K562 (cell line): Measurements from ENCODE around the gene KIF5A. TPM values are rescaled to one million over a fixed set of nuclear protein-coding genes. Genes with fewer than 3 reads are reported as not detected.
A peak's percentile ranks its signal among the peaks of the same experiment; 100 is the strongest.

Source experiments
- AFF1 ChIP-seq, 2 experiments: fragments of 450-650 bp; IDR thresholded peaks; 2 replicates each; pipeline ENCODE4 v1.6.1; 2018; ENCODE audit warnings: mild to moderate bottlenecking in 2 of 2, low read depth in 1 of 2; ENCODE audit not compliant: partially characterized antibody in 2 of 2
- DMBX1 ChIP-seq: fragments of 250-450 bp; sonication (Bioruptor Pico); IDR thresholded peaks from 2 replicates; pipeline ENCODE4 v1.8.0; 2022; ENCODE audit warnings: inconsistent platforms, mild to moderate bottlenecking, moderate library complexity, borderline replicate concordance
- FOS ChIP-seq: IDR thresholded peaks from 3 replicates; pipeline ENCODE4 v1.6.1; 2011; ENCODE audit not compliant: insufficient read length; ENCODE audit errors: extremely low read depth
- HMGN3 ChIP-seq: IDR thresholded peaks from 2 replicates; pipeline ENCODE4 v1.6.1; 2011; ENCODE audit warnings: borderline replicate concordance, low read depth, mild to moderate bottlenecking, mixed read lengths, low read length; ENCODE audit not compliant: insufficient read length; ENCODE audit errors: extremely low read depth
- KAT7 ChIP-seq: sonication (generic); formaldehyde crosslinking; IDR thresholded peaks from 2 replicates; pipeline ENCODE4 v1.8.0; 2022; ENCODE audit warnings: missing genetic modification reagents, mild to moderate bottlenecking, borderline replicate concordance
- MED1 ChIP-seq: sonication (generic); formaldehyde crosslinking; IDR thresholded peaks from 2 replicates; pipeline ENCODE4 v1.8.1; 2023; ENCODE audit warnings: missing genetic modification reagents, borderline replicate concordance
- NFXL1 ChIP-seq: fragments of 450-650 bp; formaldehyde crosslinking; IDR thresholded peaks from 2 replicates; pipeline ENCODE4 v1.4.0; 2021; ENCODE audit warnings: mild to moderate bottlenecking
- PCBP1 ChIP-seq: fragments of 200-400 bp; formaldehyde crosslinking; IDR thresholded peaks from 2 replicates; pipeline ENCODE4 v1.6.1; 2018; ENCODE audit warnings: mild to moderate bottlenecking, low read depth, low read length; ENCODE audit not compliant: poor library complexity, severe bottlenecking
- PHF20 ChIP-seq: fragments of 450-650 bp; IDR thresholded peaks from 2 replicates; pipeline ENCODE4 v1.6.1; 2018; ENCODE audit not compliant: partially characterized antibody
- PPARD ChIP-seq: fragments of 250-450 bp; sonication (Bioruptor Pico); IDR thresholded peaks from 2 replicates; pipeline ENCODE4 v1.8.0; 2022; ENCODE audit warnings: inconsistent platforms, mild to moderate bottlenecking, moderate library complexity
- RBBP5 ChIP-seq: fragments of 200-600 bp; sonication (generic); IDR thresholded peaks from 2 replicates; pipeline ENCODE4 v1.6.1; 2012; ENCODE audit warnings: borderline replicate concordance, mild to moderate bottlenecking, low read length, control low read depth, inconsistent platforms; ENCODE audit not compliant: insufficient read depth, poor library complexity, severe bottlenecking
- SMC3 ChIP-seq: conservative IDR thresholded peaks from 2 replicates; pipeline ENCODE4 v1.6.1; 2011; ENCODE audit warnings: low read depth, low read length, improper control_type of control experiment; ENCODE audit not compliant: insufficient read depth
- SRSF1 ChIP-seq: fragments of 200-400 bp; formaldehyde crosslinking; IDR thresholded peaks from 2 replicates; pipeline ENCODE4 v1.6.1; 2017; ENCODE audit warnings: mild to moderate bottlenecking, low read depth, low read length, moderate library complexity
- TAF15 ChIP-seq: fragments of 200-400 bp; formaldehyde crosslinking; IDR thresholded peaks from 2 replicates; pipeline ENCODE4 v1.6.1; 2017; ENCODE audit warnings: mild to moderate bottlenecking, low read depth, low read length, moderate library complexity
- TGIF2 ChIP-seq: sonication (generic); formaldehyde crosslinking; IDR thresholded peaks from 2 replicates; pipeline ENCODE4 v1.8.1; 2022; ENCODE audit warnings: mild to moderate bottlenecking, missing genetic modification reagents, moderate library complexity
- ZNF316 ChIP-seq: fragments of 450-650 bp; IDR thresholded peaks from 2 replicates; pipeline ENCODE4 v1.6.1; 2016
- ZNF347 ChIP-seq: fragments of 450-650 bp; formaldehyde crosslinking; IDR thresholded peaks from 2 replicates; pipeline ENCODE4 v1.4.0; 2020; ENCODE audit warnings: low read depth, mild to moderate bottlenecking, moderate library complexity
- ZNF584 ChIP-seq: fragments of 200-800 bp; sonication (Bioruptor generic); IDR thresholded peaks from 2 replicates; pipeline ENCODE4 v1.6.1; 2016; ENCODE audit warnings: low read depth, mild to moderate bottlenecking, missing genetic modification characterization, missing compliant biosample characterization
- ZNF766 ChIP-seq: fragments of 200-800 bp; sonication (Bioruptor generic); conservative IDR thresholded peaks from 2 replicates; pipeline ENCODE4 v1.6.1; 2016; ENCODE audit warnings: missing genetic modification characterization, missing compliant biosample characterization
- polyA plus RNA-seq, 8 experiments: library from polyadenylated mRNA; depleted of rRNA in 4 of 8; stranded (reverse) in 5 of 8; unstranded in 3 of 8; fragments of >200 nt; fragmentation: Nextera tagmentation in 2 of 8; fragmentation: Illumina TruSeq in 1 of 8; extraction: Ambion mirVana in 2 of 8; extraction: Trizol in 1 of 8; gene quantifications; 2 replicates each; pipeline versions ENCODE4 v1.2.1 to v1.2.3, GENCODE V29; 2011 to 2014; ENCODE audit warnings: inconsistent platforms in 1 of 8, missing spikeins in 1 of 8
- total RNA-seq, 7 experiments: library from RNA; depleted of rRNA in 6 of 7; stranded (reverse); fragments of >200 nt in 6 of 7; fragmentation: Illumina TruSeq in 2 of 7; extraction: Trizol in 2 of 7; gene quantifications; 2 replicates each; pipeline versions ENCODE4 v1.2.1 to v1.2.3, GENCODE V29; 2011 to 2021; ENCODE audit warnings: low replicate concordance in 1 of 7
- TF ChIP-seq, protein P1 (sequence below): fragments of 250-450 bp; sonication (Bioruptor Pico); IDR thresholded peaks from 2 replicates; pipeline ENCODE4 v1.4.0; 2020; ENCODE audit warnings: mild to moderate bottlenecking, moderate library complexity

Gene KIF5A
- total and polyA plus RNA-seq, 9 of the 15 experiments (the other 6 are each of a cell fraction or from before 2014, with no cell fraction given): 3.4 to 17.7 (median 8.0) TPM

DNA sequence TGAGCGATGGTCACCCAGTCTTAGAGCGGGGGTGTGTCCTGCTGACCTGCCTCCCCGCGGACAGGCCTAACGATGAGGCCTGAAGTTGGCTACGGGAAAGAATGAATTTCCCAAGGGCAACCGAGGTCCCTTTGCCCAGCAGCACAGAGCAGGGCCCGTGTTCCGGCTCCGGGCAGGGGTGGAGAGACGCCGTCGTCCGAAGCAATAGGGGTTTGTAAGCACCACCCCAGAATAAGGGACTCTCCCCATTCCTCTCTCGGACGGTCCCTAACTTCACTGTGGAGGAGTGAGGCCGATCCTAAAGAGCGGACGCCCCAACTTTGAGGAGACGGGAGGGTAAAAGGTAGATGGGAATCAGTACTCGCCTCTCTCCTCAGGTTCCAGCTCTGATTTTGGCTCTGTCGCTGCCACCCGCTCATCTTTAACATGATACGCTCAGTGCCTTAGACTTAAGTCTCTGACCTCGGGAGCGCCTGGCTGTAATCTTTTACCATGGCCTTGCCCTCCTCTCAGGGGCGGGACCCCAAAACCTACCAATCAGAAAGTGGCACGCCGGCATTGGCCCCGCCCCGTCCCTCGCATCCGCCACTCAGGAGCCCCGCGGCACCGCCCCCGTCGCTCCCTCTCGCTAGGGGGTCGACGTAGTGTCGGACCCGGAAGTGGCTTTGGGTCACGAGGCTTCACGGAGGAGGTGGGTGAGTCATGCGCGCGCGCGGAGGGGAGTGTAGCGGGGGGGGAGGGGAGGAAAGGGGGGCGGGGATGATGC lies 29.6 kb upstream of the KIF5A start, which contains the start of gene DDIT3 (continued):
- TF ChIP-seq AFF1 (IDR thresholded peaks at IDR 0.05; ENCODE audit: low read depth in 1 of 2, partially characterized antibody in 2 of 2): peak; percentile 86 to 96
- no peak for TF ChIP-seq ZNF584 (CRISPR knock-in tag)
- peak; percentile 90; the same call in 1 of the 2 replicates for TF ChIP-seq MED1 (CRISPR knock-in tag)
- no peak for TF ChIP-seq PPARD
- TF ChIP-seq SRSF1: no peak
- no peak for TF ChIP-seq ZNF316
- no peak for TF ChIP-seq PHF20
- TF ChIP-seq TAF15: no peak
- peak; percentile 76 for TF ChIP-seq RBBP5
- no peak for TF ChIP-seq PCBP1
- peak; percentile 2; the same call in 1 of the 2 replicates for TF ChIP-seq SMC3
- TF ChIP-seq ZNF347 (CRISPR knock-in tag): peak; percentile 54; the same call in 1 of the 2 replicates
- peak; percentile 24; the same call in 1 of the 2 replicates for TF ChIP-seq ZNF766
- TF ChIP-seq DMBX1: peak; percentile 73; the same call in 1 of the 2 replicates
- TF ChIP-seq TGIF2 (CRISPR knock-in tag): peak; percentile 75; the same call in 1 of the 2 replicates
- peak; percentile 95 for TF ChIP-seq HMGN3
- TF ChIP-seq KAT7 (CRISPR knock-in tag): no peak; the same call in 1 of the 2 replicates
- 0 out of 2 replicates have a peak, but pooled peaks have one; percentile 62 for TF ChIP-seq NFXL1 (CRISPR knock-in tag)
- TF ChIP-seq, protein P1, sequence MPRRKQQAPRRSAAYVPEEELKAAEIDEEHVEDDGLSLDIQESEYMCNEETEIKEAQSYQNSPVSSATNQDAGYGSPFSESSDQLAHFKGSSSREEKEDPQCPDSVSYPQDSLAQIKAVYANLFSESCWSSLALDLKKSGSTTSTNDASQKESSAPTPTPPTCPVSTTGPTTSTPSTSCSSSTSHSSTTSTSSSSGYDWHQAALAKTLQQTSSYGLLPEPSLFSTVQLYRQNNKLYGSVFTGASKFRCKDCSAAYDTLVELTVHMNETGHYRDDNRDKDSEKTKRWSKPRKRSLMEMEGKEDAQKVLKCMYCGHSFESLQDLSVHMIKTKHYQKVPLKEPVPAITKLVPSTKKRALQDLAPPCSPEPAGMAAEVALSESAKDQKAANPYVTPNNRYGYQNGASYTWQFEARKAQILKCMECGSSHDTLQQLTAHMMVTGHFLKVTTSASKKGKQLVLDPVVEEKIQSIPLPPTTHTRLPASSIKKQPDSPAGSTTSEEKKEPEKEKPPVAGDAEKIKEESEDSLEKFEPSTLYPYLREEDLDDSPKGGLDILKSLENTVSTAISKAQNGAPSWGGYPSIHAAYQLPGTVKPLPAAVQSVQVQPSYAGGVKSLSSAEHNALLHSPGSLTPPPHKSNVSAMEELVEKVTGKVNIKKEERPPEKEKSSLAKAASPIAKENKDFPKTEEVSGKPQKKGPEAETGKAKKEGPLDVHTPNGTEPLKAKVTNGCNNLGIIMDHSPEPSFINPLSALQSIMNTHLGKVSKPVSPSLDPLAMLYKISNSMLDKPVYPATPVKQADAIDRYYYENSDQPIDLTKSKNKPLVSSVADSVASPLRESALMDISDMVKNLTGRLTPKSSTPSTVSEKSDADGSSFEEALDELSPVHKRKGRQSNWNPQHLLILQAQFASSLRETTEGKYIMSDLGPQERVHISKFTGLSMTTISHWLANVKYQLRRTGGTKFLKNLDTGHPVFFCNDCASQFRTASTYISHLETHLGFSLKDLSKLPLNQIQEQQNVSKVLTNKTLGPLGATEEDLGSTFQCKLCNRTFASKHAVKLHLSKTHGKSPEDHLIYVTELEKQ (CRISPR knock-in tag): no peak
- peak; percentile 79 for TF ChIP-seq FOS
